ENCODE results near the gene SPIRE2.
"Not testable (repeated sequence)": the region's sequence is repeated elsewhere in the genome, so short reads cannot be mapped to it uniquely, and the experiment has no call there.

SPIRE2 gene

GRCh38 chr16:89873109-89873971 lies 45.1 kb downstream of the SPIRE2 start, which contains the start of gene TCF25:
TCF25 (plus strand) TSS chr16:89873592; CDS start chr16:89873668, 76 bp downstream.
- Histone ChIP-seq H3K27me3 (replicated peaks in 2 of 5; ENCODE audit: control insufficient read depth in 4 of 5, insufficient read depth in 5 of 5, low read length in 4 of 5) (no peaks in the 10 kb centered on the region), H3K27ac (ENCODE audit: insufficient read depth in 1 of 2, low read depth in 1 of 2, low read length in 2 of 2, poor library complexity in 1 of 2, severe bottlenecking in 2 of 2) (peak within 1 kb of the TSS; percentile 95), H3K9me3 (ENCODE audit: control extremely low read depth in 1 of 5, control insufficient read depth in 4 of 5, insufficient read depth in 2 of 5, low read depth in 1 of 5, low read length in 4 of 5) (peaks cover 0 to under 1% (median 0%) of the 10 kb centered on the region in 5 experiments), H3K36me3 (ENCODE audit: control insufficient read depth in 4 of 4, insufficient read depth in 4 of 4, low read length in 3 of 4) (peaks cover 0 to 25% (median 6%) of the 10 kb centered on the region in 4 experiments), H3K4me3 (ENCODE audit: control insufficient read depth in 1 of 7, extremely low read depth in 1 of 7, insufficient read depth in 4 of 7, low read depth in 2 of 7, low read length in 6 of 7) (peak within 1 kb of the TSS; percentile 74 to 89 (median 81)), H3K4me1 (ENCODE audit: control extremely low read depth in 1 of 4, control insufficient read depth in 4 of 4, insufficient read depth in 4 of 4, low read length in 3 of 4) (peaks cover 0 to 19% (median 18%) of the 10 kb centered on the region in 4 experiments)
- ChIA-PET POLR2A (interaction anchor here (0.8 to 1.5 kb wide), 3 partner anchors 10 to 21 kb away, joined by 3 to 7 read pairs (median 5); no protein-coding TSS in a partner anchor), CTCF (interaction anchor here (0.6 to 4.5 kb wide), 4 partner anchors 10 to 167 kb away, joined by 3 to 26 read pairs (median 4); no protein-coding TSS in a partner anchor)
- WGBS (ENCODE audit: insufficient coverage) = under 1% methylated on average over 77 of the region's 104 CpGs
- peak; percentile 83 to 91 (median 88) for DNase-seq

DNA sequence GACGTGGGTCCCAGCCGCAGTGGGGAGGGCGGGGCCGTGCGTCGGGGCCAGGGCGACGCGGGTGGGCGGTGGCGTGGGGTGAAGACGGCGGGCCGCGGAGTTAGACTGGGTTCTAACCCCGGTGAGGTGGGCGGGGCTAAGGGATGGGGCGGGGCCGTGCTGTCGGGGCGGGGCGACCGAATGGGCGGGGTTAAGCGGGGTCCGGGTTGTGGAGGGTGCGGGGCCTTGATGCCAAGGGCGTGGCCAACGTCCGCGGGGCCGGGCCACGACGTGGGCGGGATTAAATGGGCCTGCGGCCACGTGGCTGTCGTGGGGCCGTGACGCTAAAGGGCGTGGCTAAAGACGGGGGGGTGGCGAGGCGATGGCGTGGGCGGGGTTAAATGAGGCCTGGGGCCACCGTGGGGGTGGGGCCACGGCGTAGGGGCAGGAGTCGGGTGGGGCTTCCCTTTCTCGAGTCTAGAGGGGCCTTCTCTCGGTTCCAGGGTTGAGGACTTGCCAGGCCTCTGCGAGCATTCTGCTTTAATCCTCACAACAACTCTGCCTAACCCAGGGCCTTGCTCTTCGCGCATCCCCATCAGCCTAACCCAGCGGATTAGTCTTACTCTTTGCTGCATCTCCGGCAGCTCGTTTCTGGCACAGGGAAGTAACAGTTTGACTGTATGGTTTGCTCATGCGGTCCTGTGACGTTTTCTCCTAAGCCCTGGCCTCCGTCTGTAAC lies 45.9 kb downstream of the SPIRE2 start:
- Histone ChIP-seq H3K4me3 (ENCODE audit: control insufficient read depth in 1 of 7, extremely low read depth in 1 of 7, insufficient read depth in 4 of 7, low read depth in 2 of 7, low read length in 6 of 7) (peak overlapping the region in 6 of 7 experiments; percentile 46 to 89 (median 82)), H3K4me1 (ENCODE audit: control extremely low read depth in 1 of 4, control insufficient read depth in 4 of 4, insufficient read depth in 4 of 4, low read length in 3 of 4) (peaks cover 0 to 19% (median 18%) of the 10 kb centered on the region in 4 experiments), H3K27ac (ENCODE audit: insufficient read depth in 1 of 2, low read depth in 1 of 2, low read length in 2 of 2, poor library complexity in 1 of 2, severe bottlenecking in 2 of 2) (peak overlapping the region; percentile 54 to 95), H3K27me3 (replicated peaks in 2 of 5; ENCODE audit: control insufficient read depth in 4 of 5, insufficient read depth in 5 of 5, low read length in 4 of 5) (no peaks in the 10 kb centered on the region), H3K9me3 (ENCODE audit: control extremely low read depth in 1 of 5, control insufficient read depth in 4 of 5, insufficient read depth in 2 of 5, low read depth in 1 of 5, low read length in 4 of 5) (no peaks in the 10 kb centered on the region), H3K36me3 (ENCODE audit: control insufficient read depth in 4 of 4, insufficient read depth in 4 of 4, low read length in 3 of 4) (peaks cover 8 to 32% (median 12%) of the 10 kb centered on the region in 4 experiments)
- ChIA-PET POLR2A (interaction anchor here (1.3 to 1.5 kb wide), 2 partner anchors 11 to 20 kb away, joined by 5 to 7 read pairs; no protein-coding TSS in a partner anchor), CTCF (interaction anchor here (1.1 to 4.5 kb wide), 2 partner anchors 14 to 45 kb away, joined by 3 to 26 read pairs; no protein-coding TSS in a partner anchor)
- peak; percentile 94 to 97 (median 96) for DNase-seq
- under 1% methylated on average over 39 of the region's 61 CpGs for whole genome bisulfite sequencing (ENCODE audit: insufficient coverage)

- H3K4me1 ChIP-seq (ENCODE audit: control extremely low read depth in 1 of 4, control insufficient read depth in 4 of 4, insufficient read depth in 4 of 4, low read length in 3 of 4); H3K4me3 ChIP-seq (ENCODE audit: control insufficient read depth in 1 of 7, extremely low read depth in 1 of 7, insufficient read depth in 4 of 7, low read depth in 2 of 7, low read length in 6 of 7); POLR2A ChIA-PET; H3K27me3 ChIP-seq (replicated peaks in 2 of 5; ENCODE audit: control insufficient read depth in 4 of 5, insufficient read depth in 5 of 5, low read length in 4 of 5); DNase-seq; CTCF ChIA-PET; H3K9me3 ChIP-seq (ENCODE audit: control extremely low read depth in 1 of 5, control insufficient read depth in 4 of 5, insufficient read depth in 2 of 5, low read depth in 1 of 5, low read length in 4 of 5); H3K27ac ChIP-seq (ENCODE audit: insufficient read depth in 1 of 2, low read depth in 1 of 2, low read length in 2 of 2, poor library complexity in 1 of 2, severe bottlenecking in 2 of 2): not testable (repeated sequence)
- H3K36me3 ChIP-seq (ENCODE audit: control insufficient read depth in 4 of 4, insufficient read depth in 4 of 4, low read length in 3 of 4) = peaks cover 19 to 66% (median 44%) of the 10 kb centered on the region in 4 experiments
- WGBS (ENCODE audit: insufficient coverage) = over 99% methylated on average over 21 of the region's 28 CpGs
These were observed 50.8 kb downstream of the SPIRE2 start for GRCh38 chr16:89879123-89879522.

- H3K27me3 ChIP-seq (replicated peaks in 2 of 5; ENCODE audit: control insufficient read depth in 4 of 5, insufficient read depth in 5 of 5, low read length in 4 of 5) = no peaks in the 10 kb centered on the region
- WGBS (ENCODE audit: insufficient coverage) = 97% methylated on average over 16 of the region's 18 CpGs
- no peaks in the 10 kb centered on the region for H3K9me3 ChIP-seq (ENCODE audit: control extremely low read depth in 1 of 5, control insufficient read depth in 4 of 5, insufficient read depth in 2 of 5, low read depth in 1 of 5, low read length in 4 of 5)
- no peak for DNase-seq
- H3K4me3 ChIP-seq (ENCODE audit: control insufficient read depth in 1 of 7, extremely low read depth in 1 of 7, insufficient read depth in 4 of 7, low read depth in 2 of 7, low read length in 6 of 7) = no peak overlapping the region
- H3K27ac ChIP-seq (ENCODE audit: insufficient read depth in 1 of 2, low read depth in 1 of 2, low read length in 2 of 2, poor library complexity in 1 of 2, severe bottlenecking in 2 of 2) = no peak overlapping the region
- POLR2A ChIA-PET = no interaction called here
- H3K4me1 ChIP-seq (ENCODE audit: control extremely low read depth in 1 of 4, control insufficient read depth in 4 of 4, insufficient read depth in 4 of 4, low read length in 3 of 4) = no peaks in the 10 kb centered on the region
- peaks cover 23 to 69% (median 54%) of the 10 kb centered on the region in 4 experiments for H3K36me3 ChIP-seq (ENCODE audit: control insufficient read depth in 4 of 4, insufficient read depth in 4 of 4, low read length in 3 of 4)
- CTCF ChIA-PET = interaction anchor here (1.3 kb wide), 1 partner anchor 29 kb away, joined by 3 read pairs; no protein-coding TSS in a partner anchor
These were observed 52.4 kb downstream of the SPIRE2 start for GRCh38 chr16:89880477-89881367.

- H3K4me3 ChIP-seq (ENCODE audit: control insufficient read depth in 1 of 7, extremely low read depth in 1 of 7, insufficient read depth in 4 of 7, low read depth in 2 of 7, low read length in 6 of 7) = no peak overlapping the region
- WGBS (ENCODE audit: insufficient coverage) = 100% methylated on average over 4 of the region's 6 CpGs
- no peaks in the 10 kb centered on the region for H3K4me1 ChIP-seq (ENCODE audit: control extremely low read depth in 1 of 4, control insufficient read depth in 4 of 4, insufficient read depth in 4 of 4, low read length in 3 of 4)
- no peaks in the 10 kb centered on the region for H3K27me3 ChIP-seq (replicated peaks in 2 of 5; ENCODE audit: control insufficient read depth in 4 of 5, insufficient read depth in 5 of 5, low read length in 4 of 5)
- H3K27ac ChIP-seq (ENCODE audit: insufficient read depth in 1 of 2, low read depth in 1 of 2, low read length in 2 of 2, poor library complexity in 1 of 2, severe bottlenecking in 2 of 2) = no peak overlapping the region
- DNase-seq = no peak
- CTCF ChIA-PET = interaction anchor here (1.8 kb wide), 2 partner anchors 12 to 13 kb away, joined by 3 to 5 read pairs; no protein-coding TSS in a partner anchor
- H3K9me3 ChIP-seq (ENCODE audit: control extremely low read depth in 1 of 5, control insufficient read depth in 4 of 5, insufficient read depth in 2 of 5, low read depth in 1 of 5, low read length in 4 of 5) = no peaks in the 10 kb centered on the region
- peaks cover 23 to 70% (median 54%) of the 10 kb centered on the region in 4 experiments for H3K36me3 ChIP-seq (ENCODE audit: control insufficient read depth in 4 of 4, insufficient read depth in 4 of 4, low read length in 3 of 4)
- POLR2A ChIA-PET = no interaction called here
These were observed 53.1 kb downstream of the SPIRE2 start for GRCh38 chr16:89881368-89881730.

DNA sequence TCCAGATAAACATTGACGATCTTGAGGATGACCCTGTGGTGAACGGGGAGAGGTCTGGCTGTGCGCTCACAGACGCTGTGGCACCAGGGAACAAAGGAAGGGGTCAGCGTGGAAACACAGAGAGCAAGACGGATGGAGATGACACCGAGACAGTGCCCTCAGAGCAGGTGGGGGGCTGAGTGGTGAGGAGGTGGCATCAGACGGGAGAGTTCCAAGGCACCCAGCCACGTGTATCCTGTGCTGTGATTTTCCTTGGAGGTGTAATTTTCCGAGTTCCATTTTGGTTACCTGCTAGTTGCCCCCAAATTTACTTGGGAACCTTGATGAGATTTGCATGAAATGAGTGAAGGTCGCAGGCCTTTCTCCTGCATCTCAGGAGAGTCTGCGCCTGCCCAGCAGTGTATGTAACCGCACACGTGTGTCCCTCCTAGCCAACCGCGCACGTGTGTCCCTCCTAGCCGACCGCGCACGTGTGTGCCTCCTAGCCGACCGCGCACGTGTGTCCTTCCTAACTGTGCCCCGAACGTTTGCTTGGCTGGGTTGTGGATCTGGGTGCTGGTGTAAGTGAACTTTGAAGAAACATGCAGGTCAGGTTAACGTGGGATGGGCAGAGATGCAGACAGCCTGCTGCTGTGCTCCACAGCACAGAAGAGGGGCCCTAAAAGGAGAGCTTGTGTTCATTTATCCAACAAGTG lies 55.2 kb downstream of the SPIRE2 start:
- no peak overlapping the region for H3K4me3 ChIP-seq (ENCODE audit: control insufficient read depth in 1 of 7, extremely low read depth in 1 of 7, insufficient read depth in 4 of 7, low read depth in 2 of 7, low read length in 6 of 7)
- no peaks in the 10 kb centered on the region for H3K4me1 ChIP-seq (ENCODE audit: control extremely low read depth in 1 of 4, control insufficient read depth in 4 of 4, insufficient read depth in 4 of 4, low read length in 3 of 4)
- H3K36me3 ChIP-seq (ENCODE audit: control insufficient read depth in 4 of 4, insufficient read depth in 4 of 4, low read length in 3 of 4) = peaks cover 18 to 86% (median 58%) of the 10 kb centered on the region in 4 experiments
- ChIA-PET CTCF (no interaction called here), POLR2A (no interaction called here)
- 96% methylated on average over 23 of the region's 28 CpGs for WGBS (ENCODE audit: insufficient coverage)
- H3K9me3 ChIP-seq (ENCODE audit: control extremely low read depth in 1 of 5, control insufficient read depth in 4 of 5, insufficient read depth in 2 of 5, low read depth in 1 of 5, low read length in 4 of 5) = no peaks in the 10 kb centered on the region
- H3K27ac ChIP-seq (ENCODE audit: insufficient read depth in 1 of 2, low read depth in 1 of 2, low read length in 2 of 2, poor library complexity in 1 of 2, severe bottlenecking in 2 of 2) = no peak overlapping the region
- H3K27me3 ChIP-seq (replicated peaks in 2 of 5; ENCODE audit: control insufficient read depth in 4 of 5, insufficient read depth in 5 of 5, low read length in 4 of 5) = no peaks in the 10 kb centered on the region
- DNase-seq = no peak
